ENCODE data around the gene TSPO2. TPM values are rescaled to one million over a fixed set of nuclear protein-coding genes. Genes with fewer than 3 reads are reported as not detected.
"Not testable (repeated sequence)": the region's sequence is repeated elsewhere in the genome, so short reads cannot be mapped to it uniquely, and the experiment has no call there.

The TSPO2 gene, protein sequence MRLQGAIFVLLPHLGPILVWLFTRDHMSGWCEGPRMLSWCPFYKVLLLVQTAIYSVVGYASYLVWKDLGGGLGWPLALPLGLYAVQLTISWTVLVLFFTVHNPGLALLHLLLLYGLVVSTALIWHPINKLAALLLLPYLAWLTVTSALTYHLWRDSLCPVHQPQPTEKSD
- polyA plus RNA-seq = under 1 TPM in 1 of 2 donors, not detected in 1; 0.04 TPM

DNA sequence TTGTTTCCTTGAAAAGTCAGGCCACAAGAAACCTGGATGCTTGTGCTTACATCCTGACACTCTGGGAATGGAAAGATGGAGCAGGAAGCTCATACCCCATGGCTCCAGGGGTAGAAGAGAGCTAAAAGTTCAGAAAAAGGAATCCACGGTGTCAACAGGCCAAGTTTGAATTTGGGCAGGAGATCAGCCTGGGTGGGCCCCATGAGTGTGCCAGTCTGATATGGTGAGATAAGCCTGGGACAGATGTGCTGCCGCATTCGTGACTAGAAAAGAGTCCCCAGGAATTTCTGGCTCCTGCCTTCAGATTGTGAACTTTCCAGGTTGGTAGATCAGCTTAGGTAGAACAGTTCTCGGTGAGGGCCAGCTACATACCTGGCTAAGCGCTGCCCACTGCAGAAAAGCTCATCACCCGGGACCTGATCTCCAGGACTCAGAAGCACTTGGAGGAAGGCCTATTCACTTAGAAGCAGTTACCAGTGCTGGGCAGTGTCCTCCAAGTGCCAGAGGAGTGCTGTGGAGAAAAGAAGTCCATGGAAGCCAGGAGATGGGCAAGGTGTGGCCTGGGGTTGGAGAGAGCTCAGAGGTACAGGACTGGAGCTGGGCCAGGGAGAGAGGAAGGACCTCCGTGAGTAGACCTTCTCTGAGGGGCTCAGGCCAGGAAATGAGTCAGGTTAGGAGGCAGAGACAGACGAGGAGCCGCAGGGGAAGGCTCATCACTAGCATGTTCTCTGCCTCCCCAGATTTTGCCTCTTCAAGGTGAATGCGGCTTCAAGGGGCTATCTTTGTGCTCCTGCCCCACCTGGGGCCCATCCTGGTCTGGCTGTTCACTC, at the start of gene TSPO2:
TSS of gene TSPO2 (plus strand) at position 242 of the 830 bp plus-strand sequence. CDS start at position 761, 519 bp downstream.
- Histone ChIP-seq H3K4me3 (ENCODE audit: low read depth in 1 of 2, low read length in 2 of 2) (no peak within 1 kb of the TSS), H3K27ac (ENCODE audit: low read depth in 2 of 2, low read length in 1 of 2) (no peak within 1 kb of the TSS), H3K4me1 (ENCODE audit: control insufficient read depth in 2 of 2, insufficient read depth in 2 of 2, low read length in 1 of 2) (peaks cover 0 to 3% of the 10 kb centered on the region in 2 donors), H3K36me3 (ENCODE audit: control insufficient read depth in 2 of 2, insufficient read depth in 2 of 2, low read length in 1 of 2) (no peaks in the 10 kb centered on the region), H3K9me3 (ENCODE audit: control insufficient read depth in 2 of 2, insufficient read depth in 1 of 2, low read depth in 1 of 2, low read length in 1 of 2) (no peaks in the 10 kb centered on the region), H3K27me3 (ENCODE audit: control insufficient read depth in 1 of 2, insufficient read depth in 2 of 2, low read length in 2 of 2) (no peaks in the 10 kb centered on the region)
- WGBS, 2 donors = 89 to 92% methylated on average over 10 of the region's 10 CpGs

DNA sequence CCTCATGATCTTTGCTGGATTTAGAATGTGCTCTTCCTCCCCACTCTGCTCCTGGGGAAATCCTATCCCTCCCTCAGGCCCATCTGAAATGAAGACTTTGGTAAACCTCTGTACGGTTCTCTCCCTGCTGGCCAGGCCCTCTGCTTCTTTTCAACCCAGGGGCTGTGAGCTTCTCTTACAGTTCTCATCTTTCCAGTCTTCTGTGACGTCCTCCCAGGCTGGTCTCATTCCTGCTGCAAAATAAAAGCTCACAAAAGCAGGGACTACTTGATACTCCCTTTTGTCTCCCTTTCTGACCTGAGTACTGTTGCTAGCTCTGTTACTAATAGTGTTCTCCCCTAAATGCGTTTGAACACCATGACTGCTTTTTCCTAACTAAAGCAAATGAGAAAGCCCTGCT, 49.5 kb upstream of the TSPO2 start:
- H3K4me3 ChIP-seq (ENCODE audit: low read depth in 1 of 2, low read length in 2 of 2) = no peak overlapping the region
- H3K27ac ChIP-seq (ENCODE audit: low read depth in 2 of 2, low read length in 1 of 2) = no peak overlapping the region
- no peaks in the 10 kb centered on the region for H3K36me3 ChIP-seq (ENCODE audit: control insufficient read depth in 2 of 2, insufficient read depth in 2 of 2, low read length in 1 of 2)
- no peaks in the 10 kb centered on the region for H3K4me1 ChIP-seq (ENCODE audit: control insufficient read depth in 2 of 2, insufficient read depth in 2 of 2, low read length in 1 of 2)
- 79 to 80% methylated on average over 3 of the region's 3 CpGs for WGBS, 2 donors
- H3K9me3 ChIP-seq (ENCODE audit: control insufficient read depth in 2 of 2, insufficient read depth in 1 of 2, low read depth in 1 of 2, low read length in 1 of 2) = no peaks in the 10 kb centered on the region
- H3K27me3 ChIP-seq (ENCODE audit: control insufficient read depth in 1 of 2, insufficient read depth in 2 of 2, low read length in 2 of 2) = no peaks in the 10 kb centered on the region

GRCh38 chr6:40996591-40997233, 45.6 kb upstream of the TSPO2 start:
- Histone ChIP-seq H3K27me3 (ENCODE audit: control insufficient read depth in 1 of 2, insufficient read depth in 2 of 2, low read length in 2 of 2) (no peaks in the 10 kb centered on the region), H3K4me3 (ENCODE audit: low read depth in 1 of 2, low read length in 2 of 2) (no peak overlapping the region), H3K4me1 (ENCODE audit: control insufficient read depth in 2 of 2, insufficient read depth in 2 of 2, low read length in 1 of 2) (no peaks in the 10 kb centered on the region), H3K36me3 (ENCODE audit: control insufficient read depth in 2 of 2, insufficient read depth in 2 of 2, low read length in 1 of 2) (no peaks in the 10 kb centered on the region), H3K9me3 (ENCODE audit: control insufficient read depth in 2 of 2, insufficient read depth in 1 of 2, low read depth in 1 of 2, low read length in 1 of 2) (no peaks in the 10 kb centered on the region), H3K27ac (ENCODE audit: low read depth in 2 of 2, low read length in 1 of 2) (peak overlapping the region in 1 of 2 donors; percentile 33)
- 34 to 56% methylated on average over 6 of the region's 6 CpGs for WGBS, 2 donors

DNA sequence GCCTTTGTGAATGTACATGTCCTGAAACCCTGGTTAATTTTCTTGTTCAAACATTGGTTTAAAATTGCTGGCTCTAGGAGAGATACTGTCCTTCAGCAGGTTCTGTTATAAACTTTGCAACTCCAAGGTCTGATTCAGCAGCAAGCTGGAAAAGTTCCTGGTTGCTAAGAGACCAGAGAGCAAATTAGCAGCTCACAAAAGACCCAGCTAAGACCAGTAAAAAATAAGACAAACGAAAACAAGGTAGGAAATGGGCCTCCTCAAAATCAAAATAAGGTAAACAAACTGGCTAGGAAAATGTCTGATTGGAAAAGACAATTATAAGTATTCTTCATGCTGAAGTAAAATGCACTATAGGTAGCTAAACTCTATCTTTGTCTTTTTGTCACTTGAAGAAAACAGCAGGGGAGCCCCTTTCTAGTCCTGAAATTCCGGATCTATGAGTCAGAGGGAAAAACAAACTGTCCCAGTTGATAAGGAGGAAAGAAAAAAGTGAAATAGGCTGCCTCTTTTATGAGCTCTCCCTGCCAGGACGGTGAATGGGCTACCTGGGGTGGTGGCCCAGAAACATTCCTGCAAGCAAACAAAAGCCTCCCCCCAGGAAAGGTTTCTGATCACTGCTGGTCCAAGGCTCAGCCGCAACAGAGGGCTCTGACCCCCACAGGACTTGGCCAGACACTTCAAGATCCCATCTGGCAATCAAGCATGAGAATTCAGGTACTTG, 44.9 kb upstream of the TSPO2 start:
- H3K4me3 ChIP-seq (ENCODE audit: low read depth in 1 of 2, low read length in 2 of 2) = no peak overlapping the region
- H3K9me3 ChIP-seq (ENCODE audit: control insufficient read depth in 2 of 2, insufficient read depth in 1 of 2, low read depth in 1 of 2, low read length in 1 of 2) = no peaks in the 10 kb centered on the region
- WGBS, 2 donors = 27 to 34% methylated on average over 4 of the region's 4 CpGs
- no peak overlapping the region for H3K27ac ChIP-seq (ENCODE audit: low read depth in 2 of 2, low read length in 1 of 2)
- H3K27me3 ChIP-seq (ENCODE audit: control insufficient read depth in 1 of 2, insufficient read depth in 2 of 2, low read length in 2 of 2) = no peaks in the 10 kb centered on the region
- no peaks in the 10 kb centered on the region for H3K36me3 ChIP-seq (ENCODE audit: control insufficient read depth in 2 of 2, insufficient read depth in 2 of 2, low read length in 1 of 2)
- H3K4me1 ChIP-seq (ENCODE audit: control insufficient read depth in 2 of 2, insufficient read depth in 2 of 2, low read length in 1 of 2) = no peaks in the 10 kb centered on the region

GRCh38 chr6:40998661-40999060, 43.6 kb upstream of the TSPO2 start:
- Histone ChIP-seq H3K36me3 (ENCODE audit: control insufficient read depth in 2 of 2, insufficient read depth in 2 of 2, low read length in 1 of 2) (no peaks in the 10 kb centered on the region), H3K4me3 (ENCODE audit: low read depth in 1 of 2, low read length in 2 of 2) (no peak overlapping the region), H3K27ac (ENCODE audit: low read depth in 2 of 2, low read length in 1 of 2) (no peak overlapping the region), H3K27me3 (ENCODE audit: control insufficient read depth in 1 of 2, insufficient read depth in 2 of 2, low read length in 2 of 2) (no peaks in the 10 kb centered on the region), H3K9me3 (ENCODE audit: control insufficient read depth in 2 of 2, insufficient read depth in 1 of 2, low read depth in 1 of 2, low read length in 1 of 2) (no peaks in the 10 kb centered on the region), H3K4me1 (ENCODE audit: control insufficient read depth in 2 of 2, insufficient read depth in 2 of 2, low read length in 1 of 2) (no peaks in the 10 kb centered on the region)
- WGBS, 2 donors = 81 to 88% methylated on average over 4 of the region's 4 CpGs

DNA sequence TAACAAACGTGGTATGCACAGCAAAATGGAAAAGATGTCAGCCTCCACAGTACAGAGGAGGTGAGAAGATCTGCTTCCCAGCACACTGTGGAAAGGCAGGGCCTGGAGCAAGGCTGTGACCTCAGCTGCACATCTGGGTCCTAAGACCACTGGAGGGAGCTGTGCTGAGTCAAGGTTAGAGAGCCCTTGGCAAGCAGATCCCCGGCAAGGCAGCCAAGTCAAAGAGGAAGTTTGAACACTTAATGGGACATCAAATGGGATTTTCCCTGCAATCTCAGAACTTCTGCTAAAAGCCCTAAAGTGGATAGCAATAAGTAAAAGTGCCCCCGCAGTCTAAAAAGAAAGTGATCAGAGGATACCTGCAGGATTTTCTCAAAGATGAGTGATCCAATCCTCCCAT, 42.7 kb upstream of the TSPO2 start:
- Histone ChIP-seq H3K27ac (ENCODE audit: low read depth in 2 of 2, low read length in 1 of 2) (no peak overlapping the region), H3K4me3 (ENCODE audit: low read depth in 1 of 2, low read length in 2 of 2) (no peak overlapping the region), H3K27me3 (ENCODE audit: control insufficient read depth in 1 of 2, insufficient read depth in 2 of 2, low read length in 2 of 2) (no peaks in the 10 kb centered on the region), H3K36me3 (ENCODE audit: control insufficient read depth in 2 of 2, insufficient read depth in 2 of 2, low read length in 1 of 2) (no peaks in the 10 kb centered on the region), H3K4me1 (ENCODE audit: control insufficient read depth in 2 of 2, insufficient read depth in 2 of 2, low read length in 1 of 2) (no peaks in the 10 kb centered on the region), H3K9me3 (ENCODE audit: control insufficient read depth in 2 of 2, insufficient read depth in 1 of 2, low read depth in 1 of 2, low read length in 1 of 2) (no peaks in the 10 kb centered on the region)
- 30 to 36% methylated on average over 3 of the region's 3 CpGs for WGBS, 2 donors

DNA sequence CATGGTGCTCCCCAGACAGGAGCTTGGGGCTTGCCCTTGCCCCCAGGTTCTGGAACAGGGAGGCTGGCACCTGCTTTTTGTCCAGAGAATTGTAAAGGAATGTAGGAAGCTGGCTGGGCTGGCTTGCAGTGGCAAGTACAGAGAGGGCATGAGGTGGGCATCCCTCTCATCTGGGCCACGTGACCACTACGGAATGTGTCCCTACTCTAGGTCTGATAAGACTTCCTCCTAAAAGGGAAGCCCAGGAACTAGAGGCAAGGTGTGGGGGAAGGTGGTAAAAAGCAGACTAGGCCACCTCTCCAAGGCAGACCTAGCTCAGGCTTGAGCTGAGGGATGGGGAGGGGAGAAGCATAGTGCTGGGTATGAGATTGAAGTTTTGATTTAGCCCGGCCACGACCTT, 42.0 kb upstream of the TSPO2 start:
- H3K9me3 ChIP-seq (ENCODE audit: control insufficient read depth in 2 of 2, insufficient read depth in 1 of 2, low read depth in 1 of 2, low read length in 1 of 2) = no peaks in the 10 kb centered on the region
- no peaks in the 10 kb centered on the region for H3K36me3 ChIP-seq (ENCODE audit: control insufficient read depth in 2 of 2, insufficient read depth in 2 of 2, low read length in 1 of 2)
- WGBS, 2 donors = 85 to 86% methylated on average over 4 of the region's 4 CpGs
- H3K27ac ChIP-seq (ENCODE audit: low read depth in 2 of 2, low read length in 1 of 2) = no peak overlapping the region
- H3K4me1 ChIP-seq (ENCODE audit: control insufficient read depth in 2 of 2, insufficient read depth in 2 of 2, low read length in 1 of 2) = no peaks in the 10 kb centered on the region
- H3K4me3 ChIP-seq (ENCODE audit: low read depth in 1 of 2, low read length in 2 of 2) = no peak overlapping the region
- no peaks in the 10 kb centered on the region for H3K27me3 ChIP-seq (ENCODE audit: control insufficient read depth in 1 of 2, insufficient read depth in 2 of 2, low read length in 2 of 2)

- WGBS, 2 donors = 74 to 80% methylated on average over 3 of the region's 3 CpGs
- H3K36me3 ChIP-seq (ENCODE audit: control insufficient read depth in 2 of 2, insufficient read depth in 2 of 2, low read length in 1 of 2) = no peaks in the 10 kb centered on the region
- H3K9me3 ChIP-seq (ENCODE audit: control insufficient read depth in 2 of 2, insufficient read depth in 1 of 2, low read depth in 1 of 2, low read length in 1 of 2) = no peaks in the 10 kb centered on the region
- H3K4me1 ChIP-seq (ENCODE audit: control insufficient read depth in 2 of 2, insufficient read depth in 2 of 2, low read length in 1 of 2) = no peaks in the 10 kb centered on the region
- H3K27ac ChIP-seq (ENCODE audit: low read depth in 2 of 2, low read length in 1 of 2) = no peak overlapping the region
- H3K27me3 ChIP-seq (ENCODE audit: control insufficient read depth in 1 of 2, insufficient read depth in 2 of 2, low read length in 2 of 2) = no peaks in the 10 kb centered on the region
- H3K4me3 ChIP-seq (ENCODE audit: low read depth in 1 of 2, low read length in 2 of 2) = no peak overlapping the region
Measured at GRCh38 chr6:41002168-41002567, 40.1 kb upstream of the TSPO2 start.

- not testable (repeated sequence) for H3K36me3 ChIP-seq (ENCODE audit: control insufficient read depth in 2 of 2, insufficient read depth in 2 of 2, low read length in 1 of 2); H3K9me3 ChIP-seq (ENCODE audit: control insufficient read depth in 2 of 2, insufficient read depth in 1 of 2, low read depth in 1 of 2, low read length in 1 of 2); H3K27ac ChIP-seq (ENCODE audit: low read depth in 2 of 2, low read length in 1 of 2); H3K27me3 ChIP-seq (ENCODE audit: control insufficient read depth in 1 of 2, insufficient read depth in 2 of 2, low read length in 2 of 2); H3K4me1 ChIP-seq (ENCODE audit: control insufficient read depth in 2 of 2, insufficient read depth in 2 of 2, low read length in 1 of 2); H3K4me3 ChIP-seq (ENCODE audit: low read depth in 1 of 2, low read length in 2 of 2)
- 4 to 9% methylated on average over 7 of the region's 7 CpGs for WGBS, 2 donors
Measured at GRCh38 chr6:41006217-41006616, 36.0 kb upstream of the TSPO2 start.

Measured in esophagus (tissue), 2 donors.